Embryonic facial prominence (tissue), 1 donor: Measurements from ENCODE around the gene PPEF2.

Experiments used
- DNase-seq: peaks from one replicate; pipeline ENCODE4 v3.0.0-alpha.2; 2016; ENCODE audit errors: extremely low spot score

The PPEF2 gene

GRCh38 chr4:75898536-75898935 lies 3.7 kb downstream of the PPEF2 start:
- no peak for DNase-seq

- no peak for DNase-seq
Observed at GRCh38 chr4:75895744-75896314, 6.4 kb downstream of the PPEF2 start.

GRCh38 chr4:75892508-75892907 lies 9.7 kb downstream of the PPEF2 start:
- DNase-seq: no peak

- DNase-seq: no peak
Observed at GRCh38 chr4:75891611-75892010, 10.6 kb downstream of the PPEF2 start.

GRCh38 chr4:75889537-75890199 lies 12.6 kb downstream of the PPEF2 start:
- no peak for DNase-seq

- no peak for DNase-seq
Observed at GRCh38 chr4:75886104-75886503, 16.1 kb downstream of the PPEF2 start.

GRCh38 chr4:75881476-75881875 lies 20.8 kb downstream of the PPEF2 start:
- DNase-seq: no peak

- no peak for DNase-seq
Observed at GRCh38 chr4:75880278-75880677, 22.0 kb downstream of the PPEF2 start.

GRCh38 chr4:75878246-75878756 lies 24.0 kb downstream of the PPEF2 start:
- DNase-seq: no peak

- DNase-seq: no peak
Observed at GRCh38 chr4:75876218-75876617, 26.0 kb downstream of the PPEF2 start.

- no peak for DNase-seq
Observed at GRCh38 chr4:75869100-75869499, 33.2 kb downstream of the PPEF2 start.

GRCh38 chr4:75867130-75867529 lies 35.1 kb downstream of the PPEF2 start:
- no peak for DNase-seq

- no peak for DNase-seq
Observed at GRCh38 chr4:75860606-75861005, 41.6 kb downstream of the PPEF2 start.

- no peak for DNase-seq
Observed at GRCh38 chr4:75858721-75859120, 43.5 kb downstream of the PPEF2 start.

- no peak for DNase-seq
Observed at GRCh38 chr4:75849461-75849860, 52.8 kb downstream of the PPEF2 start.

- DNase-seq: no peak
Observed at GRCh38 chr4:75848891-75849290, 53.4 kb downstream of the PPEF2 start.

- DNase-seq: peak; percentile 19
Observed at GRCh38 chr4:75848171-75848760, 54.0 kb downstream of the PPEF2 start.

- DNase-seq: no peak
Observed at GRCh38 chr4:75845992-75846391, 56.3 kb downstream of the PPEF2 start.

GRCh38 chr4:75844151-75844662 lies 58.0 kb downstream of the PPEF2 start:
- DNase-seq: no peak

GRCh38 chr4:75843596-75843995 lies 58.7 kb downstream of the PPEF2 start:
- no peak for DNase-seq

- DNase-seq: no peak
Observed at GRCh38 chr4:75841641-75842520, 60.4 kb downstream of the PPEF2 start.

GRCh38 chr4:75834772-75835154 lies 67.5 kb downstream of the PPEF2 start:
- no peak for DNase-seq
